Anterior cingulate cortex (tissue), 58 donors: ENCODE measurements around the gene H1-8.

Experiments used
- DNase-seq, 58 donors: peaks; one replicate each; lab custom pipeline; 2025; lab: John Stamatoyannopoulos, UW

Gene H1-8

GRCh38 chr3:129567176-129567705, 24.3 kb downstream of the H1-8 start:
- DNase-seq = no peak

DNA sequence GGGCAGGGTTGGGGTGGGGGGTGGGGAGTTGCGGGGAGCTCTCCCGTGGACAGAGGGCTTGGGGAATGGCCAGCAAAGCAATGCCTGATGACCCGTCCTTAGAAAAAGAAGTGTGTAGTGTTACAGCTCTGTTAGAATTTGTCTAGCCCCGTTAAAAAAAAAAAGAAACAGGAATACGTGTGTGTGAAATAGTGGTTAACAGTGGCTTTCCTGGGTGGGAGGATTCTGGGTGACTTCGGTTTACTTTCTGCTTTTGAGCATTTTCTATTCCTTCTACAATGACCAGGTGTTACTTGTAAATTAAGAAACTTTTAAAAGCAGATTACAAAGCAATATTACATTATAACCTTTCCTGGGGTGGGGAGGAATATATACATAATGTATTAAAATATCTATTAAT, 25.0 kb downstream of the H1-8 start:
- DNase-seq = no peak

- no peak for DNase-seq
These were observed 26.9 kb downstream of the H1-8 start for GRCh38 chr3:129569856-129570255.

- DNase-seq = no peak
These were observed 28.9 kb downstream of the H1-8 start for GRCh38 chr3:129571605-129572547.

DNA sequence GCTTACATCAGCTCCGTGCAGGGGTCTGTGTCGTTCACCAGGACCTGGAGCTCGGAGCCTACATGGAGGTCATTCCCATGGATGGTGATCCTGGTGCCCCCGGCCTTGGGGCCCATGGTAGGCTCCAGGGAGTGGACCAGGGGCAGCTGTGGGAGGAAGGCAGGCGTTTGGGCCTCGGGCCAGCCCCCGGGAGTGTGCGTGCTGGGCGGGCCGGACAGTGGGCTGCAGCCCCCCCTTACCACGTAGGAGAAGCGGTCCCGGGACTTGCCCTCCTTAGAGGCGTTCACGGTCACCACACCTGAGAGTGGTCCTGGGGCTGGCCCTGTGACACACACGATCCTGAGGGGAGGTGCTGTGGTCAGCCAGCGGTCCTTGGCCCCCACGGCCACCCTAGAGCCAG, 29.6 kb downstream of the H1-8 start:
- no peak for DNase-seq

DNA sequence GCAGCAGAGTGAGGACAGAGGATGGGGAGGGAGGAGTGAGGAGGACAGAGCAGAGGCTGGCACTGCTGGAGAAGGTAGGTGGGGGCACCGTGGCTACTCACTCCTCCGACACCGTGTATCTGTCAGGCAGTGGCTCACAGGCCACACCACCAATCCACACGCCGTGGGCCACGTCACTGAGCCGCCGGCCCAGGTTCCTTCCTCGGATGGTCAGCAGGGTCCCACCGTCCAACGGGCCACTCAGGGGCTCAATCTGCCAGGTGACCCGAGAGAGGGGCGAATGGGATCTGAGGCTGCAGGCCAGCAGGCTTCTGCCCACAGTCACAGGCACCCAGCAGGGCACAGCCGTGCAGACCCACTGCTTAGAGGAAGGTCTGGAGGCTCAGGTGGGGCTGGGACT, 30.5 kb downstream of the H1-8 start:
- DNase-seq = no peak

- no peak for DNase-seq
These were observed 31.2 kb downstream of the H1-8 start for GRCh38 chr3:129574206-129574605.

GRCh38 chr3:129575233-129575996, 32.4 kb downstream of the H1-8 start:
- DNase-seq = no peak

- DNase-seq = no peak
These were observed 33.0 kb downstream of the H1-8 start for GRCh38 chr3:129575997-129576384.

DNA sequence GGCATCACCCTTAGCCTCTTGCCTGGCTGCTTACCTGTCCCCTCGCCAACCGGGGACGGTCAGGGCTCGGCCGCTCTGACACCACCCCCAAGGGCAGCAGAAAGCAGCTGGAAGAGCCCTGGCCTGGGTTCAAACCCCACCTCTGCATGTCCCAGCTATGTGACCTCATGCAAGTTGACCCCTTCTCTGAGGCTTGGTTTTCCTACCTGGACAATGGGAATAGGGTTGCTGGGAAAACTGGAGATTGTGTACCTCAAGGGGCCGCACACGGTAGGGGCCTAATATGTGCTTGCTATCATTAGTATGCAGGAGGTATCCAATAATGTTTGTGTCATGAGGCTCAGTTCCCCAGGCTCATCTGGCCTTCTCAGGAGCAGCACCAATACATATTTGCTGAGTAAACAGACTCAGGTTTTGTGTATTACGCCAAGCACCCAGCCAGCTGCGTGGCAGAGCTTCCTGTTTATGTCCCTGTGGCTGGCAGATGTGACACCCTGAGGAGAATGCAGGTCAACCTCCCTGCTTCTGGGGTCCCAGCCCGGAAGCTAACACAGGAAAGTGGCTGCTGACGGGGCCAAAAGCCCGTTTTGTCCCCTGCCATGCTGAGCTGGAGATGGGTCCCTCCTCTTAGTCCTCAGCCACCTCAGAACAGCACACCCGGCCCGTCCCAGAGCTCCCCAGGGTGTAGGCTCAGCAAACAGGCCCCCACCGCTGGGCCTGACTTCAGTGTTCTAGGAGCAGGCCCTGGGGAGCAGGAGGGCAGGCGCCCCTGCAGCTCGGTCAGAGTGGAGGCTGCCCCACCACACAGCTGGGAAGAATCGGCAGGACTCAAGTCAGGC, 33.8 kb downstream of the H1-8 start:
- peak in 3 of 58 donors; percentile 12 to 29 (median 16) for DNase-seq

- peak in 8 of 58 donors; percentile 11 to 40 (median 22) for DNase-seq
These were observed 34.4 kb downstream of the H1-8 start for GRCh38 chr3:129577366-129577765.

GRCh38 chr3:129577925-129578786, 35.2 kb downstream of the H1-8 start:
- peak in 3 of 58 donors; percentile 15 to 30 (median 16) for DNase-seq

GRCh38 chr3:129579991-129580390, 37.0 kb downstream of the H1-8 start:
- no peak for DNase-seq

DNA sequence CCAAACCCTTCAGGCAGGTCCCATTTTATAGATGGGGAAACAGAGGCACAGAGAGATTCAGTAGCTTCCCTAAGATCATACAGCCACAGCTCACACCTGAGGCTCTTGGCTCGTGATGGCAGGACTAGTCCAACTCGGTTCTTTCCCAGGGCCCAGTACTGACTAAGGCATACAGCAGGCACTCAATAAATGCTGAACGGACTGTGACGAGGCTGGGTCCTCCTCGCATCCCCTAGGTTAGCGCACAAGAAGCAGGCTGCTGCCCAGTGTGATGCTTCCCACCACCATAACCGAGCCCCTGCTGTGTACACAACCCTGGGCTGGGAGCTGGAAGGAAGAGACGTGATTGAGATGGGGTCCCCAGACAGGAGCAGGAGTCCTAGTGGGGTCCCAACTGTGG, 38.6 kb downstream of the H1-8 start:
- DNase-seq = no peak

DNA sequence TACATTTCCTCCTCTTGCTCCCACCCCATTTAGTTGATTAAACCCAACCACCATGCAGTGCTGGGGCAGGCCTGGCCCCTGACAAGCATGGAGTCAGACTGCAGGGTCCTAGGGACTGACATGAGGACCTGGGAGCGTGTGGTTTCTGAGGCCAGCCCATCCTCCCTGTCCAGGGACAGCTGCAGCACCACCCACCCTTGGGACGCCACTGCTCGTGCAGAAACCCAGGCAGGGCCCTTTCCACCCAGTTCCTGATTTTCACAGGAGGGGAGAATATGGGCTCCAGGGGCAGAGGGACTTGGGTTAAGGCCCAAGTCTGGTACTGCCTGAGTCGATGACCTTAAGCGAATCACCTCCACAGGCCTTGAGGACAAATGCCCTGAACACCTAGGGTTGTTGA, 39.8 kb downstream of the H1-8 start:
- no peak for DNase-seq

- no peak for DNase-seq
These were observed 40.3 kb downstream of the H1-8 start for GRCh38 chr3:129583289-129583688.

DNA sequence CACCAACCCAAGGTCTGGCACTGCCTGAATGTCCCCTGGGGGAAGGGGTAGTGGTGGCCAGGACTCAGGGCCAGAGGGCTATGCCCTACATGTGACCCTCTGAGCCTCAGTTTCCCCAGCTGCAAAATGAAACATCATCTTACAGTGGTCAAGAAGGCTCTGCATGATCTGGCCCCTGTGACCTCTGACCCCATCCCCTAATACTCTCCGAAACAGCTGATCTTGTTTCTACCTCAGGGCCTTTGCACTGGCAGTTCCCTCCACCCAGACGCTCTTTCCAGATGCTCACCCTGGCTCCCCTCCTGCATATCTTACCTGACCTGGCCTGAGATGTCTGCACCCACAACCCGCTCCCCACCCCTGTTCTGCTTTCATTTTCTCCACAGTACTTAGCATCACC, 41.7 kb downstream of the H1-8 start:
- DNase-seq = no peak

GRCh38 chr3:129585949-129586657, 43.1 kb downstream of the H1-8 start:
- no peak for DNase-seq
